ENCODE measurements around the gene AIG1.

AIG1 gene

DNA sequence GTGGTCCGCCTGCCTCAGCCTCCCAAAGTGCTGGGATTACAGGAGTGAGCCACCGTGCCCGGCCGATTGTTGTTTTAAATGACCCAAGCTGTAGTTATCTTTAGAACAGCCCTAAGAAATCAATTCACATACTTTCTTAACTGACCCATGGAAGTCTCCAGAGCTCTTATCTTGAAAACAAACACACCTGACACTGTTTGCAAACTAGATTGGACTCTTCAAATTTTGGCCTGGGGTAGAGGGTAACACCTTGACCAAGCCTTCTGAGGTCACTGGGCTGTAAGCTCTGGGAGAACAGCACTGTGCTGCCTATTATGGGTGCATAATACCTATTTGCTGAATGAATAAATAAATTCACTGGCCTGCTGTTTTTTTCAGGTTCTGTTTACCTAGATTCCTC, 190.6 kb downstream of the AIG1 start:
- TF ChIP-seq, protein P1, sequence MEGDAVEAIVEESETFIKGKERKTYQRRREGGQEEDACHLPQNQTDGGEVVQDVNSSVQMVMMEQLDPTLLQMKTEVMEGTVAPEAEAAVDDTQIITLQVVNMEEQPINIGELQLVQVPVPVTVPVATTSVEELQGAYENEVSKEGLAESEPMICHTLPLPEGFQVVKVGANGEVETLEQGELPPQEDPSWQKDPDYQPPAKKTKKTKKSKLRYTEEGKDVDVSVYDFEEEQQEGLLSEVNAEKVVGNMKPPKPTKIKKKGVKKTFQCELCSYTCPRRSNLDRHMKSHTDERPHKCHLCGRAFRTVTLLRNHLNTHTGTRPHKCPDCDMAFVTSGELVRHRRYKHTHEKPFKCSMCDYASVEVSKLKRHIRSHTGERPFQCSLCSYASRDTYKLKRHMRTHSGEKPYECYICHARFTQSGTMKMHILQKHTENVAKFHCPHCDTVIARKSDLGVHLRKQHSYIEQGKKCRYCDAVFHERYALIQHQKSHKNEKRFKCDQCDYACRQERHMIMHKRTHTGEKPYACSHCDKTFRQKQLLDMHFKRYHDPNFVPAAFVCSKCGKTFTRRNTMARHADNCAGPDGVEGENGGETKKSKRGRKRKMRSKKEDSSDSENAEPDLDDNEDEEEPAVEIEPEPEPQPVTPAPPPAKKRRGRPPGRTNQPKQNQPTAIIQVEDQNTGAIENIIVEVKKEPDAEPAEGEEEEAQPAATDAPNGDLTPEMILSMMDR (IDR thresholded peaks at IDR 0.05; ENCODE audit: insufficient read depth, low read length, poor library complexity, severe bottlenecking): no peak
- Histone ChIP-seq H3K4me3 (replicated peaks; ENCODE audit: low read depth, low read length) (no peak overlapping the region), H3K36me3 (ENCODE audit: control insufficient read depth, insufficient read depth, low read length) (no peaks in the 10 kb centered on the region), H3K27me3 (replicated peaks; ENCODE audit: control insufficient read depth, insufficient read depth, low read length) (no peaks in the 10 kb centered on the region)
- DNase-seq (ENCODE audit: extremely low read depth, insufficient read length): no peak

DNA sequence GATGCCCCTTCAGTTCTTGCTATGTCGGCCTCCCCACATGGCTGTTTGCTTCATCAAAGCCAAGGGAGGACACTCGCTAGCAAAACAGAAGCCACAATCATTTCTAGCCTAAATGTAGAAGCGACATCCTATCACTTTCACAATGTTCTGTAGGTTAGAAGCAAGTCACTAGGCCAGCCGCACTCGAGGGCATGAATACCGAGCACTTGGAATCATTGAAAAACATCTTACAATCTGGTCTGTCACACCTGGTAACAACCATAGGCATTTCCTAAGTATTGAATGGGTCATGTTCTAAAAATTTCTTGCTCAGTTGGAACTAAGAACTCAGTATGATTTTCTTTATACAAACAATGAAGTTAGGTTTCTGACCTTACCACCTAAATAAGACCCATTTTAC, 192.3 kb downstream of the AIG1 start:
- no peaks in the 10 kb centered on the region for H3K36me3 ChIP-seq (ENCODE audit: control insufficient read depth, insufficient read depth, low read length)
- TF ChIP-seq, protein P1 (IDR thresholded peaks at IDR 0.05; ENCODE audit: insufficient read depth, low read length, poor library complexity, severe bottlenecking): no peak
- no peaks in the 10 kb centered on the region for H3K27me3 ChIP-seq (replicated peaks; ENCODE audit: control insufficient read depth, insufficient read depth, low read length)
- no peak for DNase-seq (ENCODE audit: extremely low read depth, insufficient read length)
- no peak overlapping the region for H3K4me3 ChIP-seq (replicated peaks; ENCODE audit: low read depth, low read length)

GRCh38 chr6:143253586-143253985, 192.9 kb downstream of the AIG1 start:
- no peak overlapping the region for H3K4me3 ChIP-seq (replicated peaks; ENCODE audit: low read depth, low read length)
- no peak for DNase-seq (ENCODE audit: extremely low read depth, insufficient read length)
- no peaks in the 10 kb centered on the region for H3K27me3 ChIP-seq (replicated peaks; ENCODE audit: control insufficient read depth, insufficient read depth, low read length)
- H3K36me3 ChIP-seq (ENCODE audit: control insufficient read depth, insufficient read depth, low read length): no peaks in the 10 kb centered on the region
- TF ChIP-seq, protein P1 (IDR thresholded peaks at IDR 0.05; ENCODE audit: insufficient read depth, low read length, poor library complexity, severe bottlenecking): no peak

GRCh38 chr6:143258945-143259344, 198.3 kb downstream of the AIG1 start:
- DNase-seq (ENCODE audit: extremely low read depth, insufficient read length): no peak
- TF ChIP-seq, protein P1 (IDR thresholded peaks at IDR 0.05; ENCODE audit: insufficient read depth, low read length, poor library complexity, severe bottlenecking): no peak
- Histone ChIP-seq H3K4me3 (replicated peaks; ENCODE audit: low read depth, low read length) (no peak overlapping the region), H3K36me3 (ENCODE audit: control insufficient read depth, insufficient read depth, low read length) (no peaks in the 10 kb centered on the region), H3K27me3 (replicated peaks; ENCODE audit: control insufficient read depth, insufficient read depth, low read length) (no peaks in the 10 kb centered on the region)

GRCh38 chr6:143260857-143261256, 200.2 kb downstream of the AIG1 start:
- TF ChIP-seq, protein P1 (IDR thresholded peaks at IDR 0.05; ENCODE audit: insufficient read depth, low read length, poor library complexity, severe bottlenecking): no peak
- no peak for DNase-seq (ENCODE audit: extremely low read depth, insufficient read length)
- no peaks in the 10 kb centered on the region for H3K27me3 ChIP-seq (replicated peaks; ENCODE audit: control insufficient read depth, insufficient read depth, low read length)

DNA sequence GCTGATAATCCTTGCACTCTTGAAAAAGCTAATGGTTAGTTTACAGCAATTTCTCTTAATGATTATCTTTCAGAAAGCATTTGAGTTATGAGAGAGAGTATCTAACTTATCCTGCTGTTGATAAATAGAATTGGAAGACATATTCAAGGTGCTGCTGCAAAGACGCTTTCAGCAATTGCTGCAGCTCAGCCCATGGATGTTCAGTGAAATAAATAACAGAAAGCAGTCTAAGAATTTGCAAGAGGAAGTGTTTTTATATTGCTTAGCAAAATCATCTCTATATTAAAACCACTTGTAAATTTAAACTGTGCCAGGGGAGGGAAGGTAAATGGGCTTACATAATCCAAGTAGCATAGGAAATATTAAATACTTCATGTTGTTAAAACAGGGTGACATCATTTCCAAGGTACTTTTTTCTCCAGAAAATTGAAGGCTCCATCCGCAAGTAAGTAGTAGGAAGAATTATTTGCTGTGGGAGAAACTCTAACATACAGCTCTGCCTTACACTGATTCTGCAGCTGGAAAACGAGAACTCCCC, 201.3 kb downstream of the AIG1 start:
- no peak for DNase-seq (ENCODE audit: extremely low read depth, insufficient read length)
- H3K36me3 ChIP-seq (ENCODE audit: control insufficient read depth, insufficient read depth, low read length): no peaks in the 10 kb centered on the region
- no peaks in the 10 kb centered on the region for H3K27me3 ChIP-seq (replicated peaks; ENCODE audit: control insufficient read depth, insufficient read depth, low read length)
- H3K4me3 ChIP-seq (replicated peaks; ENCODE audit: low read depth, low read length): no peak overlapping the region
- TF ChIP-seq, protein P1 (IDR thresholded peaks at IDR 0.05; ENCODE audit: insufficient read depth, low read length, poor library complexity, severe bottlenecking): no peak

More at GRCh38 chr6:143260857-143261256, 200.2 kb downstream of the AIG1 start:
- Histone ChIP-seq H3K4me3 (replicated peaks; ENCODE audit: low read depth, low read length) (no peak overlapping the region), H3K36me3 (ENCODE audit: control insufficient read depth, insufficient read depth, low read length) (no peaks in the 10 kb centered on the region)
